H9 (cell line): ENCODE measurements around the gene BMERB1. TPM values are rescaled to one million over a fixed set of nuclear protein-coding genes. Genes with fewer than 3 reads are reported as not detected.

Experiments used
- DNase-seq: peaks from one replicate; pipeline ENCODE4 v3.0.0-alpha.2; 2017
- H2AFZ ChIP-seq: one replicate; pipeline ENCODE4 v1.6.1; 2013; ENCODE audit warnings: mild to moderate bottlenecking, low read length, control low read depth, moderate library complexity
- H2AK5ac ChIP-seq: 2 replicates; pipeline ENCODE4 v1.6.1; 2013; ENCODE audit warnings: low read length, control low read depth, mixed read lengths; ENCODE audit not compliant: insufficient read length
- H2BK120ac ChIP-seq: one replicate; pipeline ENCODE4 v1.6.1; 2013; ENCODE audit warnings: low read depth, mild to moderate bottlenecking, low read length, control low read depth, inconsistent platforms; ENCODE audit not compliant: poor library complexity, severe bottlenecking
- H2BK12ac ChIP-seq: 2 replicates; pipeline ENCODE4 v1.6.1; 2013; ENCODE audit warnings: low read length, control low read depth, mixed read lengths, low read depth; ENCODE audit not compliant: insufficient read length
- H2BK15ac ChIP-seq: 2 replicates; pipeline ENCODE4 v1.6.1; 2013; ENCODE audit warnings: low read depth, low read length, control low read depth
- H2BK20ac ChIP-seq: one replicate; pipeline ENCODE4 v1.6.1; 2013; ENCODE audit warnings: low read depth, mild to moderate bottlenecking, low read length, control low read depth, inconsistent platforms; ENCODE audit not compliant: poor library complexity, severe bottlenecking
- H2BK5ac ChIP-seq: 2 replicates; pipeline ENCODE4 v1.6.1; 2013; ENCODE audit warnings: low read length, control low read depth, mixed read lengths; ENCODE audit not compliant: insufficient read length
- H3K14ac ChIP-seq: 2 replicates; pipeline ENCODE4 v1.6.1; 2013; ENCODE audit warnings: low read length, control low read depth; ENCODE audit not compliant: insufficient read depth
- H3K18ac ChIP-seq: 2 replicates; pipeline ENCODE4 v1.6.1; 2013; ENCODE audit warnings: low read depth, mild to moderate bottlenecking, mixed read lengths, low read length, control low read depth; ENCODE audit not compliant: insufficient read length
- H3K23ac ChIP-seq: 2 replicates; pipeline ENCODE4 v1.6.1; 2013; ENCODE audit warnings: low read length, control low read depth, mixed read lengths, low read depth; ENCODE audit not compliant: insufficient read length
- H3K23me2 ChIP-seq: 2 replicates; pipeline ENCODE4 v1.6.1; 2013; ENCODE audit warnings: low read depth, mild to moderate bottlenecking, mixed read lengths, low read length, control low read depth; ENCODE audit not compliant: insufficient read length, poor library complexity, severe bottlenecking
- H3K27ac ChIP-seq: 2 replicates; pipeline ENCODE4 v1.5.1; 2013; ENCODE audit warnings: low read length, control low read depth, mixed read lengths, low read depth; ENCODE audit not compliant: insufficient read length
- H3K27me3 ChIP-seq: 2 replicates; pipeline ENCODE4 v1.6.1; 2013; ENCODE audit warnings: low read length, control low read depth, inconsistent platforms; ENCODE audit not compliant: insufficient read depth
- H3K4ac ChIP-seq: 2 replicates; pipeline ENCODE4 v1.6.1; 2013; ENCODE audit warnings: low read depth, mild to moderate bottlenecking, control low read depth, inconsistent platforms, low read length, moderate library complexity
- H3K4me1 ChIP-seq: 2 replicates; pipeline ENCODE4 v1.6.1; 2013; ENCODE audit warnings: low read length, control low read depth, inconsistent platforms; ENCODE audit not compliant: insufficient read depth
- H3K4me2 ChIP-seq: 2 replicates; pipeline ENCODE4 v1.6.1; 2013; ENCODE audit warnings: low read length, control low read depth, mixed read lengths; ENCODE audit not compliant: insufficient read length, insufficient read depth
- H3K56ac ChIP-seq: 2 replicates; pipeline ENCODE4 v1.6.1; 2013; ENCODE audit warnings: low read depth, mild to moderate bottlenecking, mixed read lengths, low read length, control low read depth; ENCODE audit not compliant: insufficient read length
- H3K79me1 ChIP-seq: 2 replicates; pipeline ENCODE4 v1.6.1; 2013; ENCODE audit warnings: low read depth, mild to moderate bottlenecking, moderate library complexity, low read length, control low read depth, inconsistent platforms; ENCODE audit not compliant: insufficient read depth, poor library complexity, severe bottlenecking
- H3K79me2 ChIP-seq: 2 replicates; pipeline ENCODE4 v1.6.1; 2013; ENCODE audit warnings: low read length, control low read depth, inconsistent platforms; ENCODE audit not compliant: insufficient read depth
- H3K9ac ChIP-seq: 2 replicates; pipeline ENCODE4 v1.6.1; 2013; ENCODE audit warnings: low read length, control low read depth, mixed read lengths; ENCODE audit not compliant: insufficient read length; ENCODE audit errors: extremely low read depth
- H3K9me3 ChIP-seq: one replicate; pipeline ENCODE4 v1.6.1; 2013; ENCODE audit warnings: low read depth, low read length, inconsistent platforms; ENCODE audit not compliant: control insufficient read depth
- H3T11ph ChIP-seq: one replicate; pipeline ENCODE4 v1.6.1; 2013; ENCODE audit warnings: mild to moderate bottlenecking, low read length, control low read depth, inconsistent platforms
- H4K20me1 ChIP-seq: one replicate; pipeline ENCODE4 v1.6.1; 2013; ENCODE audit not compliant: control insufficient read depth, insufficient read length, insufficient read depth
- H4K5ac ChIP-seq: 2 replicates; pipeline ENCODE4 v1.6.1; 2013; ENCODE audit warnings: low read depth, mild to moderate bottlenecking, mixed read lengths, low read length, control low read depth; ENCODE audit not compliant: insufficient read length
- H4K8ac ChIP-seq: replicated peaks from 2 replicates; pipeline ENCODE4 v1.6.1; 2013; ENCODE audit warnings: low read length, control low read depth, mixed read lengths, low read depth; ENCODE audit not compliant: insufficient read length
- H4K91ac ChIP-seq: 2 replicates; pipeline ENCODE4 v1.6.1; 2013; ENCODE audit warnings: low read depth, mild to moderate bottlenecking, moderate library complexity, mixed read lengths, low read length, control low read depth; ENCODE audit not compliant: insufficient read length
- H3K27ac Mint-ChIP-seq, 3 experiments: 2 replicates in 2 of 3; 3 replicates in 1 of 3; pipeline ENCODE4 v1.8.0; 2020 to 2021; ENCODE audit warnings: mixed read lengths in 3 of 3, mild to moderate bottlenecking in 1 of 3, moderate library complexity in 1 of 3
- H3K27me3 Mint-ChIP-seq: 2 replicates; pipeline ENCODE4 v1.8.0; 2021; ENCODE audit warnings: low read depth, mild to moderate bottlenecking, moderate library complexity, mixed read lengths
- H3K36me3 Mint-ChIP-seq, 3 experiments: 2 replicates in 2 of 3; 3 replicates in 1 of 3; pipeline ENCODE4 v1.8.0; 2020 to 2021; ENCODE audit warnings: low read depth in 3 of 3, mixed read lengths in 3 of 3; ENCODE audit not compliant: insufficient read depth in 1 of 3
- H3K4me1 Mint-ChIP-seq, 2 experiments: 2 replicates each; pipeline ENCODE4 v1.8.0; 2020; ENCODE audit warnings: mixed read lengths in 2 of 2
- H3K4me3 Mint-ChIP-seq, 2 experiments: 2 replicates in 1 of 2; 3 replicates in 1 of 2; pipeline ENCODE4 v1.8.0; 2020 to 2021; ENCODE audit warnings: mild to moderate bottlenecking in 2 of 2, mixed read lengths in 2 of 2, moderate library complexity in 1 of 2
- H3K9me3 Mint-ChIP-seq, 2 experiments: 2 replicates in 1 of 2; 3 replicates in 1 of 2; pipeline ENCODE4 v1.8.0; 2020; ENCODE audit warnings: mild to moderate bottlenecking in 2 of 2, mixed read lengths in 2 of 2, moderate library complexity in 1 of 2
- WGBS: extraction: QIAGEN DNeasy Blood & Tissue Kit; methylation state at CpG from one replicate; pipeline ENCODE4 v1.1.7; 2013; ENCODE audit warnings: missing lambda C conversion rate, low lambda C conversion rate, mixed read lengths; ENCODE audit not compliant: insufficient read length; ENCODE audit errors: extremely low coverage; 5-methylcytosine and 5-hydroxymethylcytosine counted together
- total RNA-seq: library from RNA; stranded (reverse); gene quantifications from 2 replicates; pipeline ENCODE4 v1.2.1, GENCODE V29; 2021
- TF ChIP-seq, protein P1 (sequence below): fragments of 200-600 bp; sonication (generic); conservative IDR thresholded peaks from 3 replicates; pipeline ENCODE4 v1.8.0; 2021; ENCODE audit warnings: antibody characterized with exemption, mild to moderate bottlenecking

The BMERB1 gene
- total RNA-seq, 1 experiment from 2014 or later = 19.5 TPM

DNA sequence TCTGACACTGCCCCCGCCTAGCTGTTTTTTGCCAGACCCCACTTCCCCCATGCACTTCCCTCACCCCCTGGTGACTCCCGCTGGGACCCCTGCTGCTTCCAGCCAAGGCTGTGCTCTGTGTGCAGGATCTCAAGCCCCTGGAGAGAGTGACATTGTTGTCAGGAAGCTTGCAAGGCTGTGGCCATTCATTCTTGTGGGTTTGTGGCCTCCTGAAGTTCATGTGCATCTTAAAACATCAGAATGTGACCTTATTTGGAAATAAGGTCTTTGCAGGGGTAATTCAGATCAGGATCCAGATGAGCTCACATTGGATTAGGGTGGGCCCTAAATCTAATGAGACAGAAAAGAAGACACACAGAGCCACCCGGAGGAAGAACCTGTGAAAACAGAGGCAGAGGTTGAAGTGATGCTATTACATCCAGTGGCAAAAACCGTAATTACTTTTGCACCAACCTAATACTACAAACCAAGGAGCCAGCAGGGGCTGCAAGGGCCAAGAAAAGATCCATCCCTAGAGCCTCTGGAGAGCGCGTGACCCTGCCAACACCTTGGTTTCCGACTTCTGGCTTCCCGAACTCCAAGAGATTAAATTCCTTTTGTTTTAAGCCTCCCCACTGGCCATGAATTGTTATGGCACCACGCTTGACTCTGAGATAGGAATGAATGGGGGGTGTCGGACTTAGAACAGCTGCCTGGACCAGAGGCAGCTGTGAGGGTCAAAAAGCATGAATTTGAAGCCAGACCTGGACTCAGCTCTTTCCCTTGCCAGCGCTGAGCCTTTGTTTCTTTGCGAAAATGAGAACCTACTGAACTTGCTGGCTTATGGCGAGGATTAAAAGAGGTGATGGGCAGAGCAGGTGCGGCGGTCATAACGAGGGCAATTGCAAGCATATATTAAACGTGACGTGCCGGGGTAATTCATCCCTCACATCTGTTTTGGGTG lies 75.5 kb downstream of the BMERB1 start:
- H3K27ac Mint-ChIP-seq = peak overlapping the region; percentile 62 to 97 (median 94); a peak in 6 of 7 replicates
- no peak overlapping the region for H3K27ac ChIP-seq
- H3K4me3 Mint-ChIP-seq = peak overlapping the region; percentile 18 to 60
- no peaks in the 10 kb centered on the region for H3K9me3 Mint-ChIP-seq
- H3K9ac ChIP-seq = no peak overlapping the region
- H3K4me1 Mint-ChIP-seq = peaks cover 43 to 50% of the 10 kb centered on the region in 2 experiments
- no peak overlapping the region; the same call in 1 of the 2 replicates for H3K4ac ChIP-seq
- no peaks in the 10 kb centered on the region for H4K20me1 ChIP-seq
- H3K9me3 ChIP-seq = no peaks in the 10 kb centered on the region
- no CpG with 5 or more reads among the region's 19 CpGs for WGBS
- no peaks in the 10 kb centered on the region for H3K23me2 ChIP-seq
- DNase-seq = no peak
- H2BK120ac ChIP-seq = no peak overlapping the region
- no peak overlapping the region for H4K91ac ChIP-seq
- no peak overlapping the region for H3K23ac ChIP-seq
- no peak overlapping the region for H3K56ac ChIP-seq
- H3K79me1 ChIP-seq = no peaks in the 10 kb centered on the region
- no peak overlapping the region for H4K8ac ChIP-seq
- no peaks in the 10 kb centered on the region; the same call in 1 of the 2 replicates for H3K27me3 Mint-ChIP-seq
- TF ChIP-seq, protein P1, sequence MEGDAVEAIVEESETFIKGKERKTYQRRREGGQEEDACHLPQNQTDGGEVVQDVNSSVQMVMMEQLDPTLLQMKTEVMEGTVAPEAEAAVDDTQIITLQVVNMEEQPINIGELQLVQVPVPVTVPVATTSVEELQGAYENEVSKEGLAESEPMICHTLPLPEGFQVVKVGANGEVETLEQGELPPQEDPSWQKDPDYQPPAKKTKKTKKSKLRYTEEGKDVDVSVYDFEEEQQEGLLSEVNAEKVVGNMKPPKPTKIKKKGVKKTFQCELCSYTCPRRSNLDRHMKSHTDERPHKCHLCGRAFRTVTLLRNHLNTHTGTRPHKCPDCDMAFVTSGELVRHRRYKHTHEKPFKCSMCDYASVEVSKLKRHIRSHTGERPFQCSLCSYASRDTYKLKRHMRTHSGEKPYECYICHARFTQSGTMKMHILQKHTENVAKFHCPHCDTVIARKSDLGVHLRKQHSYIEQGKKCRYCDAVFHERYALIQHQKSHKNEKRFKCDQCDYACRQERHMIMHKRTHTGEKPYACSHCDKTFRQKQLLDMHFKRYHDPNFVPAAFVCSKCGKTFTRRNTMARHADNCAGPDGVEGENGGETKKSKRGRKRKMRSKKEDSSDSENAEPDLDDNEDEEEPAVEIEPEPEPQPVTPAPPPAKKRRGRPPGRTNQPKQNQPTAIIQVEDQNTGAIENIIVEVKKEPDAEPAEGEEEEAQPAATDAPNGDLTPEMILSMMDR = peak; percentile 32; the same call in 1 of the 3 replicates
- H2BK5ac ChIP-seq = no peak overlapping the region
- H2BK15ac ChIP-seq = 0 out of 2 replicates have a peak overlapping the region, but pooled peaks have one; percentile 38
- peaks cover 8% of the 10 kb centered on the region; the same call in 1 of the 2 replicates for H3K4me1 ChIP-seq
- no peak overlapping the region for H2AFZ ChIP-seq
- H2BK12ac ChIP-seq = no peak overlapping the region
- no peaks in the 10 kb centered on the region for H3K27me3 ChIP-seq
- H4K5ac ChIP-seq = no peak overlapping the region
- no peak overlapping the region for H3K18ac ChIP-seq
- H3K4me2 ChIP-seq = no peak overlapping the region
- no peaks in the 10 kb centered on the region for H3K79me2 ChIP-seq
- peak overlapping the region; percentile 16; the same call in 1 of the 2 replicates for H3K14ac ChIP-seq
- H3T11ph ChIP-seq = no peak overlapping the region
- H2BK20ac ChIP-seq = no peak overlapping the region
- no peak overlapping the region for H2AK5ac ChIP-seq
- peaks cover 0 to 5% (median 0%) of the 10 kb centered on the region in 3 experiments; a peak in 2 of 7 replicates for H3K36me3 Mint-ChIP-seq
